Central memory CD8-positive, alpha-beta T cell (primary cell): Measurements from ENCODE around the gene CAMP.

ENCODE experiments used
- ATAC-seq: fragments of 150-1000 bp; cut with Tn5 transposase; replicated peaks from 2 replicates; pipeline ENCODE4 v1.10.0; 2022; ENCODE audit warnings: mild to moderate bottlenecking, moderate FRiP score, moderate number of reproducible peaks; ENCODE audit not compliant: poor library complexity, severe bottlenecking; ENCODE audit errors: extremely low read depth
- DNase-seq, 2 donors: peaks; one replicate each; pipeline ENCODE4 v3.0.0; 2021; ENCODE audit warnings: low spot score in 2 of 2
- H3K27ac Mint-ChIP-seq: one replicate; pipeline ENCODE4 v1.8.0; 2022; ENCODE audit warnings: low read depth, mild to moderate bottlenecking, moderate library complexity, mixed read lengths
- H3K27me3 Mint-ChIP-seq: one replicate; pipeline ENCODE4 v1.8.0; 2022; ENCODE audit warnings: mixed read lengths
- H3K36me3 Mint-ChIP-seq: one replicate; pipeline ENCODE4 v1.8.0; 2022; ENCODE audit warnings: mild to moderate bottlenecking, moderate library complexity, mixed read lengths; ENCODE audit not compliant: insufficient read depth
- H3K4me1 Mint-ChIP-seq: one replicate; pipeline ENCODE4 v1.8.0; 2022; ENCODE audit warnings: mixed read lengths
- H3K4me3 Mint-ChIP-seq: one replicate; pipeline ENCODE4 v1.8.0; 2022; ENCODE audit warnings: mild to moderate bottlenecking, moderate library complexity, mixed read lengths
- H3K9me3 Mint-ChIP-seq: one replicate; pipeline ENCODE4 v1.8.0; 2022; ENCODE audit warnings: mixed read lengths

Gene CAMP

DNA sequence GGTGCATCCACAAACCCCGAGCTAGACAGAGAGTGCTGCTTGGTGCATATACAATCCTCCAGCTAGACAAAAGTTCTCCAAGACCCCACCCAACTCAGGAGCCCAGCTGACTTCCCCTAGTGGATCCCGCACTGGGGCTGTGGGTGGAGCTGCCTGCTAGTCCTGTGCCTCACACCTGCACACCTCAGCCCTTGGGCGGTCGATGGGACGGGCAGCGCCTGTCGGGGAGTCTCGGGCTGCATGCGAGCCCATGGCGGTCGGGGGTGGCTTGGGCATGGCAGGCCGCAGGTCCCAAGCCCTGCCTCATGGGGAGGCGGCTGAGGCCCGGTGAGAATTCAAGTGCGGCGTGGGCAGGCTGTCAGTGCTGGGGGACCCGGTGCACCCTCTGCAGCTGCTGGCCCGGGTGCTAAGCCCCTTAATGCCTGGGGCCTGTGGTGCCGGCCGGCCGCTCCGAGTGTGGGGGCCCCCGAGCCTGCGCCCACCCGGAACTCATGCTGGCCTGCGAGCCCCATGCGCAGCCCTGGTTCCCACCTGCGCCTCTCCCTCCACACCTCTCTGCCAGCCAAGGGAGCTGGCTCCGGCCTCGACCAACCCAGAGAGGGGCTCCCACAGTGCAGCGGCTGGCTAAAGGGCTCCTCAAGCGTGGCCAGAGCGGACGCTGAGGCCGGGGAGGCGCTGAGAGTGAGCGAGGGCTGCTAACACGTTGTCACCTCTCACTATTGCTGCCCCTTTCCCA, 48.6 kb downstream of the CAMP start:
- no peaks in the 10 kb centered on the region for H3K27me3 Mint-ChIP-seq

GRCh38 chr3:48273594-48274211, 50.4 kb downstream of the CAMP start:
- Mint-ChIP-seq H3K4me1 (peaks cover 9% of the 10 kb centered on the region), H3K4me3 (no peak overlapping the region), H3K9me3 (no peaks in the 10 kb centered on the region), H3K27me3 (no peaks in the 10 kb centered on the region), H3K36me3 (no peaks in the 10 kb centered on the region), H3K27ac (no peak overlapping the region)
- ATAC-seq (no peak), DNase-seq (peak in 1 of 2 donors; percentile 34)

More for the DNA sequence above, 48.6 kb downstream of the CAMP start:
- Mint-ChIP-seq H3K27ac (no peak overlapping the region), H3K4me3 (no peak overlapping the region), H3K4me1 (peaks cover 20% of the 10 kb centered on the region), H3K9me3 (no peaks in the 10 kb centered on the region), H3K36me3 (peaks cover 4% of the 10 kb centered on the region)
- no peak for ATAC-seq
- no peak for DNase-seq

DNA sequence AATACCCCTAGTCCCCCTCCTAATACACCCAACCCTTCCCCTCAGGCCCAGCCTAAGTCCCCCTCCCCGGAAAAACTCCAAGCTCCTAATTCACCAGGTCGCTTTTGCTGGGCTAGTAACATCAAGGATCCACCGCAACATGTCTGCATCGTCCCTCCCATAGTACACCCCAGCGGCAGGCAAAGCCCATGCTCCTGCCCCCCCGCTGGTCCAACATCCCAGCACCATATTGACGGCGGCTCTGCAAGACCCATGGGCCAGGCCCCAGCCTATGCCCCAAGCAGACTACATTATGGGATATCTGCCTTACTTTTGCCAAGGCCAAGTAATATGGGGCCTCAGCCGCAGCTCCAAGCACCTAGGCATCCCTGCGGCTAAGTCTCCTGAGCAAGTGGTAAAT, 51.2 kb downstream of the CAMP start:
- H3K4me1 Mint-ChIP-seq, result peaks cover 2% of the 10 kb centered on the region
- no peaks in the 10 kb centered on the region for H3K9me3 Mint-ChIP-seq
- no peaks in the 10 kb centered on the region for H3K36me3 Mint-ChIP-seq
- no peak overlapping the region for H3K27ac Mint-ChIP-seq
- H3K4me3 Mint-ChIP-seq, result no peak overlapping the region
- H3K27me3 Mint-ChIP-seq, result no peaks in the 10 kb centered on the region
- ATAC-seq (no peak), DNase-seq (no peak)
